Measurements from ENCODE around the gene DUSP3. TPM values are rescaled to one million over a fixed set of nuclear protein-coding genes. Genes with fewer than 3 reads are reported as not detected.

The DUSP3 gene
- total RNA-seq, 2 donors from 2014 or later = 25.4 to 31.0 TPM

DNA sequence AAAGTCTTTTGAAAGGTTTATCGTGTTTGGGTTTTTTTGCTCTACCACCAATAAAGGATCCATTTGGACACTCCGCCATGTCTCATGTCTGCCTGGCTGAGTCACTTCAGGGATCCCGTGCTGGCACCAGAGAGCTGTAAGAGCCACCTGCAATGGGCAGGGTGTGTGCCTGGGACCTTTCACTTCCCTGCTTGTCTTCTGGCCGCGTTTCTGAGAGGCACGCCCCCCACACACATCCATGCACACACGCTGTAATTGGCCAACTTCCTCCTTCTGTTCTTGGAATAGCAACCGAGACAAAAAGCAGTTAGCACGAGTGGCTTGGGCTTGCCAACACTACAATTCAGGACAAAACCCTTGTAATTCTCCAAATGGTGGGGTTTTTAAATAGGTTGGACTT is 10.4 kb downstream of the DUSP3 start:
- no peaks in the 10 kb centered on the region for H3K27me3 Mint-ChIP-seq (ENCODE audit: insufficient read depth)
- H3K4me1 ChIP-seq (ENCODE audit: control insufficient read depth, insufficient read depth, low read length) = no peaks in the 10 kb centered on the region
- H3K4me1 Mint-ChIP-seq = peaks cover 2% of the 10 kb centered on the region
- TF ChIP-seq, protein P1, sequence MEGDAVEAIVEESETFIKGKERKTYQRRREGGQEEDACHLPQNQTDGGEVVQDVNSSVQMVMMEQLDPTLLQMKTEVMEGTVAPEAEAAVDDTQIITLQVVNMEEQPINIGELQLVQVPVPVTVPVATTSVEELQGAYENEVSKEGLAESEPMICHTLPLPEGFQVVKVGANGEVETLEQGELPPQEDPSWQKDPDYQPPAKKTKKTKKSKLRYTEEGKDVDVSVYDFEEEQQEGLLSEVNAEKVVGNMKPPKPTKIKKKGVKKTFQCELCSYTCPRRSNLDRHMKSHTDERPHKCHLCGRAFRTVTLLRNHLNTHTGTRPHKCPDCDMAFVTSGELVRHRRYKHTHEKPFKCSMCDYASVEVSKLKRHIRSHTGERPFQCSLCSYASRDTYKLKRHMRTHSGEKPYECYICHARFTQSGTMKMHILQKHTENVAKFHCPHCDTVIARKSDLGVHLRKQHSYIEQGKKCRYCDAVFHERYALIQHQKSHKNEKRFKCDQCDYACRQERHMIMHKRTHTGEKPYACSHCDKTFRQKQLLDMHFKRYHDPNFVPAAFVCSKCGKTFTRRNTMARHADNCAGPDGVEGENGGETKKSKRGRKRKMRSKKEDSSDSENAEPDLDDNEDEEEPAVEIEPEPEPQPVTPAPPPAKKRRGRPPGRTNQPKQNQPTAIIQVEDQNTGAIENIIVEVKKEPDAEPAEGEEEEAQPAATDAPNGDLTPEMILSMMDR (conservative IDR thresholded peaks at IDR 0.05) = no peak
- H3K4me3 Mint-ChIP-seq = no peak overlapping the region
- no peaks in the 10 kb centered on the region for H3K9me3 Mint-ChIP-seq
- H3K27ac ChIP-seq (ENCODE audit: low read depth, low read length) = no peak overlapping the region
- H3K36me3 ChIP-seq (ENCODE audit: control insufficient read depth, insufficient read depth, low read length) = peaks cover 44% of the 10 kb centered on the region
- no peak overlapping the region for H3K9ac ChIP-seq (ENCODE audit: extremely low read depth, low read length, poor library complexity, severe bottlenecking)
- H3K27me3 ChIP-seq (ENCODE audit: control insufficient read depth, insufficient read depth, low read length, poor library complexity, severe bottlenecking) = no peaks in the 10 kb centered on the region
- WGBS, 2 experiments (ENCODE audit: insufficient coverage in 1 of 2, insufficient read length in 1 of 2) = 86 to 91% methylated on average over 8 to 9 of the region's 9 CpGs
- H3K27ac Mint-ChIP-seq = no peak overlapping the region
- DNase-seq = peak; percentile 44
- peaks cover 44% of the 10 kb centered on the region for H3K36me3 Mint-ChIP-seq (ENCODE audit: low read depth)
- H3K4me3 ChIP-seq (ENCODE audit: low read length) = no peak overlapping the region
- no peaks in the 10 kb centered on the region for H3K9me3 ChIP-seq (ENCODE audit: control insufficient read depth, low read length)

DNA sequence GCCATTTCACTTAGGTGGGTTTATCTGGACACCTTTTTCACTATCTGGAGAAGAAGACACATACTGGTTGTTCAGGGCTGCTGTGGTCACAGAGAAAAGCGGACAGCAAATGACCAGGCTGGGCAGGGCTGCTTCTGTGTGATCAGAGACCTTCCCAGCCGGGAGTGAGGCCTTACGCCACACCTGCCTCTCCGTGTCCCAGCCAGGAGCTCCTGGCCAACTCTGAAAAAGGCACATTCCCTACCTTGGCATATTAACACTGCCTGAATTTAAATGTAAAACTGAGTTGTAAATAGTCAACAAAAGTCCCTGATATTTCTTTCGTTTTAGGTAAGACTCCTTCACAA is 11.1 kb downstream of the DUSP3 start:
- TF ChIP-seq, protein P1 (conservative IDR thresholded peaks at IDR 0.05) = no peak
- Histone ChIP-seq H3K9me3 (ENCODE audit: control insufficient read depth, low read length) (no peaks in the 10 kb centered on the region), H3K4me1 (ENCODE audit: control insufficient read depth, insufficient read depth, low read length) (no peaks in the 10 kb centered on the region), H3K36me3 (ENCODE audit: control insufficient read depth, insufficient read depth, low read length) (peaks cover 37% of the 10 kb centered on the region), H3K9ac (ENCODE audit: extremely low read depth, low read length, poor library complexity, severe bottlenecking) (no peak overlapping the region), H3K27ac (ENCODE audit: low read depth, low read length) (no peak overlapping the region), H3K27me3 (ENCODE audit: control insufficient read depth, insufficient read depth, low read length, poor library complexity, severe bottlenecking) (no peaks in the 10 kb centered on the region), H3K4me3 (ENCODE audit: low read length) (no peak overlapping the region)
- no peak for DNase-seq
- Mint-ChIP-seq H3K36me3 (ENCODE audit: low read depth) (peaks cover 37% of the 10 kb centered on the region), H3K27me3 (ENCODE audit: insufficient read depth) (no peaks in the 10 kb centered on the region), H3K9me3 (no peaks in the 10 kb centered on the region), H3K4me1 (peaks cover 2% of the 10 kb centered on the region), H3K27ac (no peak overlapping the region), H3K4me3 (no peak overlapping the region)
- WGBS, 2 experiments (ENCODE audit: insufficient coverage in 1 of 2, insufficient read length in 1 of 2) = 93 to 97% methylated on average over 4 to 5 of the region's 5 CpGs

DNA sequence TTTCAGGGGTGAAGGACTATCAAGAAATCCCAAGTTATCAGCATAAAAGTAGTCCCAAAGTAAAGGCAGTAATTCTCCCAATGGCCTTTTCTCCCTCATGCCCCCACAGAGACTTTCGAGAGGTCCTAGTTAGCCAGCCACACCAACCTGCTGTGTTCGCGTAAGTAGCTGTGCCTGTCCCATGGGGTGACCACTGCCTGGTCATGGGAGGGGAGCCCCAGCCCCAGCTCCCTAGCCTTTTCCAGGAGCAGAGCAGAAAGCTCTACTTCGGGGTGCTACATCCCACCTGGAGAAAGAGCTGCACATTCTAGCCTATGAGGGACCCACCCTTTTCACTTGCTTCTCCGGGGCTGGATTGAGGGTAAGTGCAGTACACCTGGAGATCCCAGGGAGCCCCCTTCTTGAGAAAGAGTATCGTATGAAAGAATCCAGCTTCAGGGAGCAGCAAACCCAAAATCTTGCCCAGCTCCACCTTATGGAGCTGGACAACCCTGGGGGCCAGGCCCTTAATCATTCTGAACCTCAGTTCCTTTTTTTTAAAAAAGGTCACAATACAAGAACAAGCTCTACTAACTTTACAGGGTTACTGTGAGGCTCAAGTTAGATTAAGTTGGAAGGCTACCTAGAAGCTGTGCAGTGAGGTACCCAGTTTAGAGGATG is 11.6 kb downstream of the DUSP3 start:
- Mint-ChIP-seq H3K4me1 (peaks cover 2% of the 10 kb centered on the region), H3K27ac (no peak overlapping the region), H3K9me3 (no peaks in the 10 kb centered on the region), H3K27me3 (ENCODE audit: insufficient read depth) (no peaks in the 10 kb centered on the region), H3K36me3 (ENCODE audit: low read depth) (peaks cover 32% of the 10 kb centered on the region), H3K4me3 (no peak overlapping the region)
- no peak overlapping the region for H3K27ac ChIP-seq (ENCODE audit: low read depth, low read length)
- no peaks in the 10 kb centered on the region for H3K9me3 ChIP-seq (ENCODE audit: control insufficient read depth, low read length)
- 93 to 96% methylated on average over 6 of the region's 6 CpGs for WGBS, 2 experiments (ENCODE audit: insufficient coverage in 1 of 2, insufficient read length in 1 of 2)
- no peak overlapping the region for H3K9ac ChIP-seq (ENCODE audit: extremely low read depth, low read length, poor library complexity, severe bottlenecking)
- DNase-seq = no peak
- TF ChIP-seq, protein P1 (conservative IDR thresholded peaks at IDR 0.05) = no peak
- no peaks in the 10 kb centered on the region for H3K4me1 ChIP-seq (ENCODE audit: control insufficient read depth, insufficient read depth, low read length)
- H3K4me3 ChIP-seq (ENCODE audit: low read length) = no peak overlapping the region
- peaks cover 32% of the 10 kb centered on the region for H3K36me3 ChIP-seq (ENCODE audit: control insufficient read depth, insufficient read depth, low read length)
- H3K27me3 ChIP-seq (ENCODE audit: control insufficient read depth, insufficient read depth, low read length, poor library complexity, severe bottlenecking) = no peaks in the 10 kb centered on the region

Measured in endodermal cell (in vitro differentiated cells).